ENCODE measurements around the gene MRAS.

MRAS gene

DNA sequence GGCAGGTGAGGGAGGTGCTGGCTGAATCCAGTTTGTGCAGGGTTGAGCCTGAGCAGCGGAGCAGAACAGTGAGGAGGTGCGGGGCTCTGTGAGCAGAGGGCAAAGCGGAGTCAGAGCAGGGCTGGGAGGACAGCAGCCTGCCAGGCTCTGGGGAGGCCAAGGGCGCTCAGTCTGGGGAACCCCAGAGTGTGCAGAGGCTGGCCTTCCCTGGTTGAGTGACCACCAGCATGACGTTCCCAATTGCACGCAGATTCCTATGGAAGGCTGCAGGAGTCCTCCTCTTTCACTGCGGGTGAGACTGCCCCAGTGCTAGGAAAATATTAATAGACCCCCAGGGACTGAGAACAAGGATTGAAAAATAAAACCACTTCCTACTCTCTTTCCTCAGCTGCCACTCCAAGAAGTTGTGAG is 13.2 kb downstream of the MRAS start:
- H3K9me3 ChIP-seq (ENCODE audit: control insufficient read depth, low read length) = no peaks in the 10 kb centered on the region
- H3K9ac ChIP-seq (ENCODE audit: low read length) = no peak overlapping the region
- no peak overlapping the region for H3K4me3 ChIP-seq (ENCODE audit: low read length)
- H3K36me3 ChIP-seq (ENCODE audit: control insufficient read depth, insufficient read depth, low read length) = no peaks in the 10 kb centered on the region
- no peaks in the 10 kb centered on the region for H3K27me3 ChIP-seq (ENCODE audit: control insufficient read depth, insufficient read depth, low read length)
- no peaks in the 10 kb centered on the region for H3K4me1 ChIP-seq (ENCODE audit: control insufficient read depth, insufficient read depth, low read length)

DNA sequence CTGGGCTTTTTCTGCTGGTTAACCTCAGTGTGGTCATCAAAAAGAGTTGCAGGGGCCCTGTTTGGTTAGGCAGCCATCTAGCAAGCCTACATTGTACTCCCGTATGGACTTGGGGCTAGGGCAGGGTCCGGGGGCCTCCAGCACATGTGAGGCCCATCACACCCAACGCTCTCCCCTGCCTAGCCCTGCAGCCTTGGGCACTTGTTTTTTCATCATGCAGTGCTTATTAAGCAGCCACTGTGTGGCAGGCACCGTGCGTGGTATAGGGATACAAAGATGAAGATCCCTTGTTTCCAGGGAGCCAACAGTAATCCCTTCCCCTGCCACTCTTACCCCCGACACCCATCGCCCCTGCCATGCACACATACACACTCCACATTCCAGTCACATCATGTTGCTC is 14.2 kb downstream of the MRAS start:
- no peaks in the 10 kb centered on the region for H3K36me3 ChIP-seq (ENCODE audit: control insufficient read depth, insufficient read depth, low read length)
- H3K4me1 ChIP-seq (ENCODE audit: control insufficient read depth, insufficient read depth, low read length) = no peaks in the 10 kb centered on the region
- no peak overlapping the region for H3K4me3 ChIP-seq (ENCODE audit: low read length)
- H3K9me3 ChIP-seq (ENCODE audit: control insufficient read depth, low read length) = no peaks in the 10 kb centered on the region
- no peaks in the 10 kb centered on the region for H3K27me3 ChIP-seq (ENCODE audit: control insufficient read depth, insufficient read depth, low read length)
- H3K9ac ChIP-seq (ENCODE audit: low read length) = no peak overlapping the region

DNA sequence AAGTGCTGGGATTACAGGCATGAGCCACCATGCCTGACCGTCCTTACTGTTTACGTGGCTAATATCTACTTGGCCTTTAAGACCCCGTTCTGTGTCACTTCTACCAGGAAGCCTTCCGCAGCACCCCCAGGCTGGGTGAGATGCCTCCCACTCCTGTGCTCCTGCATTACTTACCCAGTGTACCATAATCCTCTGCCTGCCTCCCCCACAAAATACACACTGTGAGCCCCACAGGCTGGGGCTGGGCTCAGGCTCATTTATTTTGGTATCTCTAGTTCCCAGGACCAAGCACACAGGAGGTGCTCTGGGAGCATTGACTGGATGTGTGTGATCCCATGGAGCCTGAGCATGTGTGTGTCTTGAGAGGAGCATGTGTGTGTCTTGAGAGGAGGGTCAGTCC is 14.9 kb downstream of the MRAS start:
- Histone ChIP-seq H3K9me3 (ENCODE audit: control insufficient read depth, low read length) (no peaks in the 10 kb centered on the region), H3K4me3 (ENCODE audit: low read length) (no peak overlapping the region), H3K9ac (ENCODE audit: low read length) (no peak overlapping the region), H3K4me1 (ENCODE audit: control insufficient read depth, insufficient read depth, low read length) (no peaks in the 10 kb centered on the region), H3K36me3 (ENCODE audit: control insufficient read depth, insufficient read depth, low read length) (no peaks in the 10 kb centered on the region), H3K27me3 (ENCODE audit: control insufficient read depth, insufficient read depth, low read length) (no peaks in the 10 kb centered on the region)

DNA sequence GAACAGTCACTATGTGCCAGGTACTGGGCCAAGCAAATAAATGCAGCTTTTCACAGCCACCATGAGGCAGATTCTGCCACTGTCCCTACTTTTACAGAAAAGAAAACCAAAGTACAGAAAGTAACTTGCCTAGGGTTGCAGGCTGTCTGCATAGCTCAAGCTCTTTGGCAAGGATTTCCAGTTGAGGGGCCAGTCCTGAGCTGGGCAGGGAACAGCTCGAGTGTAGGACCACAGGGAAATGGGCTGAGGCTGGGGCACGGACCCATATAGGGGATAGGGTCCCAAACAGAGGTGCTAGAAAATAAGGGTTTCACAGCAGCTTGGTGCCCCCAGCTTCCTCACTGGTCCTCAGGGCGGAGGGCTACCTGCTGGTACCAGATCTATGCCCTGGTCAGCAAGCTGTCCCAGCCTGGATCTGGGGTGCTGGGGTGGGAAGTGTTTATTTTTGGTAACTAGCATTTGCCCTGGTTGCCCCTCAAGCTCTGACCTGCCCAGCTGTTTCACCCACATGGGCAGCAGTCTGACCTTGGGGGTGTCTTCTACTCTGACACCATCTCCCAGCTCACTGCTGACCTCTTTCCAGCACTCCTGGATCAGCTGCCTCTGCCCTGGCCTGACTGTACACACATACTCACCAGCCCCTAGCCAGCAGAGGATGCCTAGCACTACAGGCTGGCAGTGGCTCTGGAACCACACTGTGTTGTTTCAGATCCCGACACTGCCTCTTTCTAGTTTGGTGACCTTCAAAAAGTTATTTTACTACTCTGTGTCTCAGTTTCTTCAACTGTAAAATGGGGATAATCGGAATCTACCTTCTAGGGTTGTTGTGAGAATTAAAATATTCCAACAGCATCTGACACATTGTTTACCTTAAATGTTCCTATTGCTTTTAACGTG is 16.2 kb downstream of the MRAS start:
- no peaks in the 10 kb centered on the region for H3K27me3 ChIP-seq (ENCODE audit: control insufficient read depth, insufficient read depth, low read length)
- H3K4me3 ChIP-seq (ENCODE audit: low read length) = no peak overlapping the region
- H3K4me1 ChIP-seq (ENCODE audit: control insufficient read depth, insufficient read depth, low read length) = no peaks in the 10 kb centered on the region
- no peaks in the 10 kb centered on the region for H3K9me3 ChIP-seq (ENCODE audit: control insufficient read depth, low read length)
- no peaks in the 10 kb centered on the region for H3K36me3 ChIP-seq (ENCODE audit: control insufficient read depth, insufficient read depth, low read length)
- no peak overlapping the region for H3K9ac ChIP-seq (ENCODE audit: low read length)

DNA sequence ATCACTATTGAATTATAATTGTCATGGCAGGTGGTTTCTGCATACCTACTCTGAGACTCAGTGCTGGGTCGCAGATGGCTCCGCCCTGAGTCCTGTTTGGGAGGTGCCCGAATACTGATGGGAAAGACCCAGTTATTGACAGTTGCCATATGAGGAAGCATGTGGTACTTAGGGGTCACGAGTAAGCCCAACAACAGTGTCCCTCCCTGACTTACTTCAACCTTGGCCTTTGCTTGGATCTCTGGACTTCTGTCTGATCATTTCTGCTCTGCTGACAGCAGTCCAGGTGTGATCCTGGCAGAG is 16.8 kb downstream of the MRAS start:
- Histone ChIP-seq H3K9me3 (ENCODE audit: control insufficient read depth, low read length) (no peaks in the 10 kb centered on the region), H3K36me3 (ENCODE audit: control insufficient read depth, insufficient read depth, low read length) (no peaks in the 10 kb centered on the region), H3K4me3 (ENCODE audit: low read length) (no peak overlapping the region), H3K27me3 (ENCODE audit: control insufficient read depth, insufficient read depth, low read length) (no peaks in the 10 kb centered on the region), H3K9ac (ENCODE audit: low read length) (no peak overlapping the region), H3K4me1 (ENCODE audit: control insufficient read depth, insufficient read depth, low read length) (no peaks in the 10 kb centered on the region)

DNA sequence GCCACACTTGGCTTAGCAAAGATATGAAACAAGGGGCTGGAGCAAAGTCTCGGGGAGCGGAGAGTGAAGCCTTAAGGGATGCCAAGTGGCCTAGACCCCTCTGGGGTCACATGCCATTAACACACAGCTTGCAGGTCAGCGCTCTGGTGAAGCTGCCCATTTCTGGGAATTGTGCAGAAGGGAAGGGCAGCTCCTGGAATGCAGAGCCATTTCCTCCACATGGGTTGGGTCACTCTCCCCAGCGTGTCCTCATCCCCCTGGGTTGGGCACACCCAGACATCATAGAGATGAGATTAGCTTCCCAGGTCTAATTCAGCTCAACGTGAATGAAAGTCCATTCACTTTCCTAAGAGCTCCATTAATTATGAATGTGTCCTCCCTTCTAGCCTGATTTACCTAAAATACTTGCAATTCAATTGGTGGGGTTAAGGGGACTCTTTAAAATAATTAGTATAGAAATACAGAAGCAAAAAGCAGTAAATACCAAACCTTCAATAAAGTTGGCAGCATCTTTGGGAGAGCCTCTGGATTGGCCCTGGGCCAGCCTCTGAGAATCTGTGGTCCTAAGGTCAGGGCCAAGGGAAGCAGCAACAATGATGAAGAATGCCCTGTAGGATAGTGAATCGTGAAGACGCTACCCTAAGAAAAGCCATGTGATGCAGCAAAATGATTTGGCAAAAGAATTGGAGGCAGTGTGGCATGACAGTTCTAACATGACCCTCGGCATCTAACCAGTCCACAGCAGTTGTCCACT is 17.8 kb downstream of the MRAS start:
- H3K36me3 ChIP-seq (ENCODE audit: control insufficient read depth, insufficient read depth, low read length) = no peaks in the 10 kb centered on the region
- no peaks in the 10 kb centered on the region for H3K9me3 ChIP-seq (ENCODE audit: control insufficient read depth, low read length)
- H3K9ac ChIP-seq (ENCODE audit: low read length) = no peak overlapping the region
- no peaks in the 10 kb centered on the region for H3K4me1 ChIP-seq (ENCODE audit: control insufficient read depth, insufficient read depth, low read length)
- no peaks in the 10 kb centered on the region for H3K27me3 ChIP-seq (ENCODE audit: control insufficient read depth, insufficient read depth, low read length)
- no peak overlapping the region for H3K4me3 ChIP-seq (ENCODE audit: low read length)

DNA sequence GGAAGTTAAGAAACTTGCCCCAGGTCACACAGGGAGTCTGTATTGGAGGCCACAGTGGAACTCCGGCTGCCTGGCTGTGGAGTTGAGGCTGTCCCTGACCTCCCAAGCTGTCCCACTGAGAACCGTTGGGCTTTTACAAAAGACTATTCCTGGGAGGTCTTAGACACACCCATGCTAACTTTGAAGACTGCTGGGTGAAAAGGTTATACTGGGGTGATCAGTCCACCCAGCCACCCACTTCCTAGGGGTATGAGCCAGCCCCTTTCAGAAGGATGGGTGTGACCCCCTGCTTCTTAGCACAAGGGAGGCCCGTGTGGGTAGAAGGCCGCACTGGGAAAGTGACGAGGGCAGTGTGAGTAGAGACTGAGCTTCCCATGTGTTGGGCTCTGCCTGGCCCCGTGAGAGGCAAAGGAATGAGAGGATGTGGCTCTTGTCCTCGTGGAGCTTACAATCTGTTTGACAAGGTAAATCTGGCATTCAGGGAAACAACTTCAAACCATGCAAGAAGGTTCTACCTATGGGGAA is 19.0 kb downstream of the MRAS start:
- no peak overlapping the region for H3K4me3 ChIP-seq (ENCODE audit: low read length)
- H3K27me3 ChIP-seq (ENCODE audit: control insufficient read depth, insufficient read depth, low read length) = no peaks in the 10 kb centered on the region
- H3K36me3 ChIP-seq (ENCODE audit: control insufficient read depth, insufficient read depth, low read length) = no peaks in the 10 kb centered on the region
- H3K4me1 ChIP-seq (ENCODE audit: control insufficient read depth, insufficient read depth, low read length) = no peaks in the 10 kb centered on the region
- no peaks in the 10 kb centered on the region for H3K9me3 ChIP-seq (ENCODE audit: control insufficient read depth, low read length)
- H3K9ac ChIP-seq (ENCODE audit: low read length) = no peak overlapping the region

DNA sequence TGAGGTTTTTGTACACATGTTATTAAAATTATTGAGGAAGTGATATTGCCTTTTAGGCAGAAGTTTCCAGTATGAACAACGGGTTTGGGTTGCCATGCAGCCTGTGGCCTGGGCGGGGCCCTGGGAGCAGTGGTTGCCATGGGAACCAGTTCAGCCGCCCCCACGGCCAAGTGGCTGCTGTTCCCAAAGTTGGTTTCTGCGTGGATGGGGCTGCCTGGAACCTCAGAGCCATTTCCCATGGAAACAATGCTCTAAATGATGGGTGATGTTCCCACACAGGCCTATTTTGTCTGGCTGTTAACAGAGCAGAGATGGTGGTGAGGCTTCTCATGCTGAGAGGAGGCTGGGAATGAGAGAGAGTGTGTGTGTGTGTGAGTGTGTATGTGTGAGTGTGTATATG is 19.5 kb downstream of the MRAS start:
- no peaks in the 10 kb centered on the region for H3K27me3 ChIP-seq (ENCODE audit: control insufficient read depth, insufficient read depth, low read length)
- no peaks in the 10 kb centered on the region for H3K4me1 ChIP-seq (ENCODE audit: control insufficient read depth, insufficient read depth, low read length)
- no peaks in the 10 kb centered on the region for H3K9me3 ChIP-seq (ENCODE audit: control insufficient read depth, low read length)
- no peak overlapping the region for H3K9ac ChIP-seq (ENCODE audit: low read length)
- H3K4me3 ChIP-seq (ENCODE audit: low read length) = no peak overlapping the region
- no peaks in the 10 kb centered on the region for H3K36me3 ChIP-seq (ENCODE audit: control insufficient read depth, insufficient read depth, low read length)

DNA sequence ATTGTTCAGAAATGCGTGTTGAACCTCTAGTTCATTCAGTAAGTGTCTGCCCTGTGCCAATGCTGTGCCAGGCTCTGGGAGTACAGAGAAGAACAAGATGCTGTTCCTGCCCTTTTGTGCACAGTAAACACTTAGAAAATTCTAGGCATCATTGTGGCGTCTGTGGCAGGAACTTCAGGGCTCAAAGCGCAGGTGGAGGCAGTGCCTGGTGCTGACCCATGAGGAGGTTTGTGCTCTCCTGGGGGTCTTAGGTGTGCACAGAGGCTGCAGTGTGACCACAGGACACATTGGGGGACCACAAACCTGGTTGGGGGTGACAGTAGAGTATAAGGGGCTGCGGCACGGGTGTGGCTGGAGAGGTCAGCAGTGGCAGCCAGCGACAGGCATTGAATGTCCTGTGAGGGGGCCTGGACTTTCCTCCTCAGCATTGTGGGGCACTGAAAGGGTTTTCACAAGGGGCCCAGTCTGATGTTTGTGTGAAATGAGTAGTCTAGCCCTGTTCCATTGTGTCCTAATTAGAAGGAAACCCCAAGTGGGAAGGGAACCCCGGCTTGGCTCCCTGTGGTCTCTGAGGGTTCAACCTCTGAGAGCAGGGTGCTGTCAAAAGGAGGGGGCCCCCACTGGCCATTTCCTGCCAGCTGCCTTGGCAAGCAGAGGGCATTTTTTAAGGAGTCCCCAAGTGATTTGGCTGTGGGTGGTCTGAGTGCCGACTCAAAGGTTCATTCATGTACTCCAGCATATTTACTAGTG is 20.9 kb downstream of the MRAS start:
- no peaks in the 10 kb centered on the region for H3K9me3 ChIP-seq (ENCODE audit: control insufficient read depth, low read length)
- no peak overlapping the region for H3K4me3 ChIP-seq (ENCODE audit: low read length)
- H3K36me3 ChIP-seq (ENCODE audit: control insufficient read depth, insufficient read depth, low read length) = no peaks in the 10 kb centered on the region
- no peaks in the 10 kb centered on the region for H3K4me1 ChIP-seq (ENCODE audit: control insufficient read depth, insufficient read depth, low read length)
- no peak overlapping the region for H3K9ac ChIP-seq (ENCODE audit: low read length)
- H3K27me3 ChIP-seq (ENCODE audit: control insufficient read depth, insufficient read depth, low read length) = no peaks in the 10 kb centered on the region

DNA sequence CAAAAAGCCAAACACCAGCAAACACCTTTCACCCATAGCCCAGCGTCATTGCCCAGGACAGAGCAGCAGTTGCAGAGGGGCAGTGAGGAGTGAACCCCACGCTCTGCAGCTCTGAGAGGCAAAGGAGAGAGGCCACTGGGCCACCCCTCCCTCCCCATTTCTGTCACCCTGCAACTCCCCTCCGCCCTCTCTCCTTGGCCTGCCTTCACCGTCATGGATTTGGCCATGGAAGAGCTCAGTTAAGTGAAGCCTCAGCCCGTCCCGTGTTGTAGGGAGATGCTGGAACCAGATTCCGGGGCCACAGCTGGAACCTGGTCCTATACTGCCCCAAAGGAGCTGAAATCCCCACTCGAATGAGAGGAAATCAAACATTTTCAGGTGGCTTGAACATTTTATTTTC is 21.9 kb downstream of the MRAS start:
- Histone ChIP-seq H3K9ac (ENCODE audit: low read length) (no peak overlapping the region), H3K36me3 (ENCODE audit: control insufficient read depth, insufficient read depth, low read length) (no peaks in the 10 kb centered on the region), H3K9me3 (ENCODE audit: control insufficient read depth, low read length) (no peaks in the 10 kb centered on the region), H3K4me1 (ENCODE audit: control insufficient read depth, insufficient read depth, low read length) (no peaks in the 10 kb centered on the region), H3K27me3 (ENCODE audit: control insufficient read depth, insufficient read depth, low read length) (no peaks in the 10 kb centered on the region), H3K4me3 (ENCODE audit: low read length) (no peak overlapping the region)

DNA sequence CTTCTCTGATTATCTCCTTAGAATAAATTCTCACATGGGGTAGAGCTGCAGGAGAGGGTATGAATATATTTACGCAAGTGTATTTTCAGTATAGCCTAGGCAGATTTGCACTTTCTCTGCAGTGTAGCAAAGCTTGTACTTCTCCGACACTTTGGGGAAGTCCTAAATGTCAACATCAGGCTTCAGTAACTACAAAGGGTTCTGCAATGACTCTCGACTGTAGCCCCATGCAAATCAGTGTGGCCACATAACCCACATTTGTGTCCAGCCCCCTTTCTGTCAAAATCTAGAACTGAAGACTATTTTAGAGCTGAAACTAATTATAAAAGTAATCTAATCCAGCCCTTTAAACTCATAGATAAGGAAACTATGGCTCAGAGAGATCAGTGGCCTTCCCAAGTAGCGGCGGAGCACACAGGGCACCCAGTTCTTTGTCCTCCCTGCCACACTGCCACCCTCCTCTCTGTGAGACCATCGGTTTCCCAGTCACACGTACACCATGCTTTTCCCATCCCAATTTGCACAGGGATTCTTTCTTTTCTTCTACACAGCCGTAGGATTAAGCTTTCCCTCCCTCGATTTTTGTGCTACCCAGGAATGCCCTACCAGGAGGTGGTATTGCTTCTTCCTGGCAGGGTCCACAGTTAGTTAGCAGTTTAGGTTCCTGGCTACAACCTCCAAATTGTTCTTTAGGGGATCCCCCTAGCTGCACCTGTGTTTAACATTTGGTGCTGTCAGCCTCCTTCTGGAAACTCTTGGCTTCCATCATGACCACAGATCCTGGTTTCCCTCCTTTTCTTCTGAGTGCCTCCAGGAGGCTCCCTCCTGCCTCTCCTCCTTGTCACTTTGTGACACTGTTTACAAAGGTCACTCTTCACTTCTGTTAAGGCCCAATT is 22.9 kb downstream of the MRAS start:
- no peaks in the 10 kb centered on the region for H3K27me3 ChIP-seq (ENCODE audit: control insufficient read depth, insufficient read depth, low read length)
- no peak overlapping the region for H3K9ac ChIP-seq (ENCODE audit: low read length)

More for the DNA sequence above, 22.9 kb downstream of the MRAS start:
- no peaks in the 10 kb centered on the region for H3K36me3 ChIP-seq (ENCODE audit: control insufficient read depth, insufficient read depth, low read length)
- H3K4me3 ChIP-seq (ENCODE audit: low read length) = no peak overlapping the region
- H3K4me1 ChIP-seq (ENCODE audit: control insufficient read depth, insufficient read depth, low read length) = no peaks in the 10 kb centered on the region
- no peaks in the 10 kb centered on the region for H3K9me3 ChIP-seq (ENCODE audit: control insufficient read depth, low read length)

Data from mucosa of stomach (tissue), 1 donor.